IPS-20b (cell line): ENCODE results near the gene SCRT2.

ENCODE experiments used
- H3K27ac ChIP-seq: one replicate; pipeline ENCODE4 v1.5.1; 2013; ENCODE audit warnings: low read length
- H3K27me3 ChIP-seq: 2 replicates; pipeline ENCODE4 v1.6.1; 2013; ENCODE audit warnings: mild to moderate bottlenecking, low read length, inconsistent platforms; ENCODE audit not compliant: insufficient read depth
- H3K36me3 ChIP-seq: 2 replicates; pipeline ENCODE4 v1.6.1; 2013; ENCODE audit warnings: low read depth, mild to moderate bottlenecking, inconsistent platforms, low read length, moderate library complexity; ENCODE audit not compliant: insufficient read depth
- H3K4me1 ChIP-seq: 2 replicates; pipeline ENCODE4 v1.6.1; 2013; ENCODE audit warnings: mild to moderate bottlenecking, control low read depth, inconsistent platforms, low read length, moderate library complexity; ENCODE audit not compliant: insufficient read depth
- H3K4me3 ChIP-seq: 2 replicates; pipeline ENCODE4 v1.5.1; 2013; ENCODE audit warnings: mild to moderate bottlenecking, low read length, inconsistent platforms
- H3K9ac ChIP-seq: 2 replicates; pipeline ENCODE4 v1.6.1; 2013; ENCODE audit warnings: low read depth, mild to moderate bottlenecking, inconsistent platforms, low read length, moderate library complexity
- H3K9me3 ChIP-seq: 2 replicates; pipeline ENCODE4 v1.6.1; 2013; ENCODE audit warnings: mild to moderate bottlenecking, low read depth, low read length, inconsistent platforms; ENCODE audit not compliant: insufficient read depth

The SCRT2 gene

DNA sequence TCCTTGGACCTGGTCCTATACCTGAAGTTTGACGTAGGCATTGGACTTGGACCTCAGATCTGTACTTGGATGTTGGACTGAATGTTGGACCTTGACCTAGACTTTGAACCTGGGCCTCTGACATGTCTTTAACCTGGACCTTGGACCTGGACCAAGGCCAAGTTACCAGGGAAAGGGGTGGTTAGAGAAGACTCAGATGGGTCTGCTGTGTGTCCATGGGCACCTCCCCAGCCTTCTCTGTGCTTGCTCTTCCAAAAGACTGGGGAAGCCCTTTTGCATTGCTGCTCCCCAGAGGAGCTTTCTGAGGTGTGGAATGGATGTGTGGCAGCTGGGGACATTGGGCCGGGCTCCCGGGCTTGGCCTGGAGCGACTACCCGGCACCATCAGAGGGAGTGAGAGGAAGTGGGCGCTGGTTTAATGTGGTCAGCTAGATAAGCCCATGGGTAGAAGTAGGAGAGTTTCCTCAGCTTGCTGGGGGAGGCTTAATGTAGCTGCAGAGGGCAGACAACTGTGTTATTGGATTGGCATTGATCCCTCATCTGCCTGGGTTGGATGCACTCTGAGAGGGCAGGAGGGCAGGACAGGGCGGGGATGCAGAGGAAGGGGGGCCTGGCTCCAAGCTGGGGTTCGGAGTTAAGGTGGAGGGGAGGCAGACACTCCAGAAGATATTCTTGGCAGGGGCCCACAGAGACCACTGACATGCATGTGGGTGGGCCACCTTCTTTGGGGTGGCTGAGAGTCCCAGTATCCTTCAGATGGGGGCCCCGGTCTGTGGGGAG lies 4.2 kb downstream of the SCRT2 start:
- Histone ChIP-seq H3K27me3 (peaks cover 36% of the 10 kb centered on the region), H3K4me1 (peaks cover 3% of the 10 kb centered on the region; the same call in 1 of the 2 replicates), H3K27ac (no peak overlapping the region), H3K9me3 (no peaks in the 10 kb centered on the region), H3K36me3 (no peaks in the 10 kb centered on the region), H3K4me3 (no peak overlapping the region), H3K9ac (no peak overlapping the region)

DNA sequence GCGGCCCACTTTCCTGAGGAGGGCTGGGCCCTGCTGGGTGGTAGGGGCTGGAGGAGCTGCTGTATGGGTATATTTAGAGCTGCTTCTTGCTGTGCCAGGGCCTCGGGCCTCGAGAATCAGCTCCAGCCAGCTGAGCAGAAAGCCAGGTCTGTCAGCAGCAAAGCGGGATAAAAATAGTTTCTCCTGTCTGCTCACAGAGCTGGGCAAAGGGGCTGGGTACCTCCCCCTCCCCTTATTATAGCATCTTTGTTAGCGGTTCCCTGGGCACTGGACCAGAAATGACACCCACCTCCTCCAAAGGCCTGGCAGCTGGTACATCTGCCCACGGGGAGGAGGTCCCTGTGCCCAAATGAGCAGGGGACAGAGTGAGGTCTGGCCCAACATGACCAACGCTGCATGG lies 6.0 kb downstream of the SCRT2 start:
- Histone ChIP-seq H3K36me3 (no peaks in the 10 kb centered on the region), H3K9me3 (no peaks in the 10 kb centered on the region), H3K27me3 (peaks cover 38% of the 10 kb centered on the region), H3K4me3 (no peak overlapping the region), H3K27ac (no peak overlapping the region), H3K4me1 (peaks cover 15% of the 10 kb centered on the region), H3K9ac (no peak overlapping the region)

DNA sequence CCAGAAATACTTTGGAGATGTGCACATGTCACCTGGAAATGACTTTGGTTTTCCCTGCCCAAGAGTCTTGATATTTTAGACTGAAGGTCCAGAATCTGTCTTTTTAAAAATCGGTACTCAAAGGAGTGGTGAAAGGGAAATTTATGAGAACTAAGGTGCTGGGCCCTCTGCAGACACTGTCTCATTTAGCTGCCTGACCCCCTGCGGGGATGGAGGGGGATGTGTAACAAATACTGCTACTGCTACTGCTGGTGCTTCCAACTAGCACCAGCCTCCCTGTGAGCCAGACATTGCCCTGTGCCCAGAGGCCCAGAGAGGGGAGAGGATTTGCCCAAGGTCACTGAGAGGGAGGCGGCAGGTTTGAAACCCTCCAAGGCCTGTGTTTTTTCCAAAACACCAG lies 7.0 kb downstream of the SCRT2 start:
- Histone ChIP-seq H3K27me3 (peaks cover 37% of the 10 kb centered on the region), H3K27ac (no peak overlapping the region), H3K4me3 (no peak overlapping the region), H3K9ac (no peak overlapping the region), H3K9me3 (no peaks in the 10 kb centered on the region), H3K36me3 (no peaks in the 10 kb centered on the region), H3K4me1 (peaks cover 15% of the 10 kb centered on the region)

DNA sequence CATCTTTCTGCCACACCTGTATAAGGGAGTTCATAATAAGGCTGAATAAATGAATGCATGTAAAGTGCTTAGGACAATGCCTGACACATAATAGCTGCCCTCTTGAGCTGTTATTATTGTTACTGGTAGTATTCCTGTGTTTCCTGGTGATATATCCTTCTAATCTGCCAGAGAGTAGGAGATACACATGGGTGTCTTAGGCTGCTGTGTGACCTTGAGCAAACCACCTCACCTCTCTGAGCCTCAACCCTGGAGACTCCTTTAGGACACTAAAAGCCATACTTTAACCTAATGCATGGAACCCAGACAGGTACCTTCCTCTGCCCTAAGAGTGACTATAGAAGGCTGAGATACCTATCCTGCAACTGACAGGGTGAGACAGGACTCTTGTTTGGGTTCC lies 7.6 kb downstream of the SCRT2 start:
- no peak overlapping the region for H3K27ac ChIP-seq
- peaks cover 37% of the 10 kb centered on the region for H3K27me3 ChIP-seq
- H3K9ac ChIP-seq, result no peak overlapping the region
- H3K9me3 ChIP-seq, result no peaks in the 10 kb centered on the region
- H3K4me1 ChIP-seq, result peaks cover 15% of the 10 kb centered on the region
- H3K4me3 ChIP-seq, result no peak overlapping the region
- no peaks in the 10 kb centered on the region for H3K36me3 ChIP-seq

DNA sequence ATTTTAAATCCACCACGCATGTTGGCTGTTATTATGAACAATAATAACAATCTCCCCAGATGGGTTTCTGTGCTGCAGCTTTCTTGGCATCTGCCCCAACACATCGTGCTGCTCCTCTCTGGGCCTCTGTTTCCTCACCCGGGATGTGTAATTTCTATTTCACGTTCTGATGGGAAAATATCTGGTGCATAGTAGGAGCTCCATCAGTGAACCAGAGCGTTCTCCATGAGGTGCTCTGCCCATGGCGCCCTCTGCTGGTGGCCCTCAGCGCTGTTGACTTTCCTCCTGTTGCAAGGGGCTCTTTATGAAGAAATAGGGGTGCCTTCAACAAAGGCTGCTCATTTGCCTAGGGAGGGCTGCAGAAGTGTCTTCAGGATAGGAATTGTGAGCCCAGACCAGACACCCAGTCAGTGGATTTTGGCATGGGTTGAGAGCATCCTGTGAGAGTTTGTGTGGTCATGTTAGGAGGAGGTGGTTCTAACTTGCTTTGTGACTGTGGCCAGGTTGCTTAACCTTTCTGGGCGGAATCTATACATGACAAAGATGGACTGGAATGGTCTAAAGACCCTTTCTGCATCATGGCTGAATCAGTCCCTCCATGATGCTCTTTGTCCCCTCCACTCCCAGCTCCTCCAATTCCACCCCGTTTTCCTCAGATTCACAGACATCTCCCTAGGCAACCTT lies 8.1 kb downstream of the SCRT2 start:
- Histone ChIP-seq H3K27ac (no peak overlapping the region), H3K36me3 (no peaks in the 10 kb centered on the region), H3K27me3 (peaks cover 38% of the 10 kb centered on the region), H3K4me1 (peaks cover 15% of the 10 kb centered on the region), H3K9ac (no peak overlapping the region), H3K9me3 (no peaks in the 10 kb centered on the region), H3K4me3 (no peak overlapping the region)

DNA sequence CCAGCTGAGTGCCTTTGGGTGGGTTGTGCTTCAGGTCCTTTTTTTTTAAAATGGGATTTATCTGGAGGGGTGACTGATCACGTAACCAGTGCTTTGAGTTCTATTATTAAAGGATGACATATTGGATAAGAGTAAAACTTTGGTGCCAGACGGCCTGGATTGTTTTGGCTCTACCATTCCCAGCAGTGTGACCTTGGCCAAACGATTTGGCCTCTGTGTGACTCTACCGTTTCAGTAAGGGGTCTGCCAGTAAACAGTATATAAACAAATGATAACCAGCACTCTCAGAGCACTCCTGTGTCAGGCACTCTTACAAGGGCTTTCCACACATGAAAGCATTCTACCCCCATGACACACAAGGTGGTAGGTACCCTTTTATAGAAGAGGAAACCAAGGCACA lies 8.7 kb downstream of the SCRT2 start:
- Histone ChIP-seq H3K27me3 (peaks cover 45% of the 10 kb centered on the region), H3K4me3 (no peak overlapping the region), H3K36me3 (no peaks in the 10 kb centered on the region), H3K9ac (no peak overlapping the region), H3K27ac (no peak overlapping the region), H3K9me3 (no peaks in the 10 kb centered on the region), H3K4me1 (peaks cover 15% of the 10 kb centered on the region)

DNA sequence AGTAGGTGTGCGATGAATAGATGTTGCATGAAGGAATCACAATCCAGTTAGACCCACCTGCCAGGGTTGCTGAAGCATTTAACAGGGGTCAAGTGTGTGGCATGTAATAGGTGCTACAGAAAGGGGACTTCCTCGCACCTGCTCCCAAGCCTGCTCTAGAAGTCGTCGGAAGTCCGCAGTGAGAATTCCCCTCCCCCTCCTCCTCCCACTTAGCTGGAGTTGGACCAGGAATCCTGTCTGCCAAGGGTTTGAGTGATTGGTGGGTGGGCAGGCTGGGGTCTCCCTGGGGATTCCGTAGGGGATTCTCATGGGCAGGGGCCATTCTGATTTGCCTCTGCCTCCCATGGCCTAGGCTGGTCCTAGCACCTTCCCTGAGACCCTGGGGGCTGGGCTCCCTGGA lies 10.3 kb downstream of the SCRT2 start:
- Histone ChIP-seq H3K27me3 (peaks cover 59% of the 10 kb centered on the region; the same call in 1 of the 2 replicates), H3K4me1 (peaks cover 25% of the 10 kb centered on the region), H3K27ac (no peak overlapping the region), H3K4me3 (no peak overlapping the region), H3K9me3 (no peaks in the 10 kb centered on the region), H3K9ac (no peak overlapping the region), H3K36me3 (no peaks in the 10 kb centered on the region)

DNA sequence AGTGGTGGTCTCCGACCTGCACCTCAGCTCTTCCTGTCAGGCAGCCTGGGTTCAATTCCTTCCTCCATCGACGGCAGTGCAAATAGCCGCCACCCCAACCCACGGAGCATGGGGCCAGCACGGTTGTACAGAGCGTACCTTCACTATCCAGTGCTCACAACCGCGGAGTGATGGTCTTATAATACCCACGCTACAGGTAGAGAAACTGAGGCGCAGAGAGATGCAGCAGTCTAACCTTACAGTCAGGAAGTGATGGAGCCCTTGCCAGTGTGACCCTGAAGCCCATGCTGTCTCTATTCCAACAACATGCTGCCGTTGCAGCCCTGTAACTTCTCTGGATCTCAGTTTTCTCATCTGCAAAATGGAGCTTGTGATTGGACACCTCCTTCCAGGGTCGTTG lies 11.0 kb downstream of the SCRT2 start:
- H3K4me3 ChIP-seq, result no peak overlapping the region
- no peaks in the 10 kb centered on the region for H3K36me3 ChIP-seq
- H3K9me3 ChIP-seq, result no peaks in the 10 kb centered on the region
- no peak overlapping the region for H3K9ac ChIP-seq
- H3K4me1 ChIP-seq, result peaks cover 29% of the 10 kb centered on the region
- no peak overlapping the region for H3K27ac ChIP-seq
- peaks cover 59% of the 10 kb centered on the region; the same call in 1 of the 2 replicates for H3K27me3 ChIP-seq

DNA sequence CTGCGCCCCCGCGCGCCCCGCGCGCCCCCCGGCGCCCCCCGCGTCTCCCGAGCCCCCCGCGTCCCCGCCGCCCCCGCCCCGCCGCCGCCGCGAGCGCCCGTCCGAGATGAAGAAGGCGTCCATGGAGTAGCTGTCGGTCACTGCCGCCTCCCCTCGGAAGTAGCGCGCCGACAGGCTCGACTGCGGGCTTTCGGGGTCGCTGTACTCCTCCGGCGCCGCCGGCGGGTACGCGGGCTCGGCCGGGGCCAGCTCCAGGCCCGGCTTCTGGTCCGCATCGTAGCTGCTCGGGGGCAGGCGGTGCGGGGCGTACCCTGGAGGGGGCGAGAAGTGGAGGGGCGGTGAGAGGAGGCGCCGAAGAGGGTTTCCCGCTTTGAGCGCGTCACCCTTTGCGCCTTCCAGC lies 11.5 kb downstream of the SCRT2 start:
- peaks cover 59% of the 10 kb centered on the region; the same call in 1 of the 2 replicates for H3K27me3 ChIP-seq
- H3K4me1 ChIP-seq, result peaks cover 33% of the 10 kb centered on the region
- H3K4me3 ChIP-seq, result no peak overlapping the region
- no peaks in the 10 kb centered on the region for H3K9me3 ChIP-seq
- H3K9ac ChIP-seq, result no peak overlapping the region
- H3K27ac ChIP-seq, result no peak overlapping the region
- no peaks in the 10 kb centered on the region for H3K36me3 ChIP-seq

DNA sequence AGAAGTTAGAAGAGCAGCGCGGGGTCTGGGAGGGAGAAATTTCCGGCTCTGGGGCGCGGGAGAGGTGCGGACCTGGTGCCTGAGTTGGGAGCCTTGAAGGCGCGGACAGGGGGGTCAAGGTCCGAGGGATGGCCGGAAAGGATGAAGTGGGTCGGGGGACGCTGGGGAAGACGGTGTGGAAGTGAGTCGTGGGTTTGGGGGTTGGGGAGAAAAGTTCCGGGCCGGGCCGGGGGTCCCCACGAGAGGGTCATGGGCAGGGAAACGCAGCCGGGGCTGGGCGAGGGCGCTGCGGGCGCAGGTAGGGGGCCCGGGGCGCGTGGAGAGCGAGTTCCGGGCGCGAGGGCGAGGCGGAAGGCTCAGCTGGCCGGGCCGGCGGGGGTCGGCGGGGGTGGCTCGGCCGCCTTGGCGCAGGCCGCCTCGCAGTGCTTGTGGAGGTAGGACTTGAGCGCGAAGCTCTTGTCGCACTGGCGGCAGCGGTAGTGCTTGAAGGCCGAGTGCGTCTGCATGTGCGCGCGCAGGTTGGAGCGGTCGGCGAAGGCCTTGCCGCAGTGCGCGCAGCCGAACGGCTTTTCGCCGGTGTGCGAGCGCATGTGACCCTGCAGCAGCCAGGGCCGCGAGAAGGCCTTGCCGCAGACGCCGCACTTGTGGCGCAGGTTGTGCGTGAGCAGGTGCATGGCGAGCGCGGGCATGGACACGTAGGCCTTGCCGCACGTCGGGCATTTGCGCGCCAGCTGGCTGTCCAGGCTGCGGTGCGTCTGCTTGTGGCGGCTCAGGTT lies 12.1 kb downstream of the SCRT2 start:
- Histone ChIP-seq H3K4me1 (peaks cover 39% of the 10 kb centered on the region), H3K27ac (no peak overlapping the region), H3K27me3 (peaks cover 59% of the 10 kb centered on the region; the same call in 1 of the 2 replicates), H3K4me3 (no peak overlapping the region), H3K36me3 (no peaks in the 10 kb centered on the region), H3K9ac (no peak overlapping the region), H3K9me3 (no peaks in the 10 kb centered on the region)

DNA sequence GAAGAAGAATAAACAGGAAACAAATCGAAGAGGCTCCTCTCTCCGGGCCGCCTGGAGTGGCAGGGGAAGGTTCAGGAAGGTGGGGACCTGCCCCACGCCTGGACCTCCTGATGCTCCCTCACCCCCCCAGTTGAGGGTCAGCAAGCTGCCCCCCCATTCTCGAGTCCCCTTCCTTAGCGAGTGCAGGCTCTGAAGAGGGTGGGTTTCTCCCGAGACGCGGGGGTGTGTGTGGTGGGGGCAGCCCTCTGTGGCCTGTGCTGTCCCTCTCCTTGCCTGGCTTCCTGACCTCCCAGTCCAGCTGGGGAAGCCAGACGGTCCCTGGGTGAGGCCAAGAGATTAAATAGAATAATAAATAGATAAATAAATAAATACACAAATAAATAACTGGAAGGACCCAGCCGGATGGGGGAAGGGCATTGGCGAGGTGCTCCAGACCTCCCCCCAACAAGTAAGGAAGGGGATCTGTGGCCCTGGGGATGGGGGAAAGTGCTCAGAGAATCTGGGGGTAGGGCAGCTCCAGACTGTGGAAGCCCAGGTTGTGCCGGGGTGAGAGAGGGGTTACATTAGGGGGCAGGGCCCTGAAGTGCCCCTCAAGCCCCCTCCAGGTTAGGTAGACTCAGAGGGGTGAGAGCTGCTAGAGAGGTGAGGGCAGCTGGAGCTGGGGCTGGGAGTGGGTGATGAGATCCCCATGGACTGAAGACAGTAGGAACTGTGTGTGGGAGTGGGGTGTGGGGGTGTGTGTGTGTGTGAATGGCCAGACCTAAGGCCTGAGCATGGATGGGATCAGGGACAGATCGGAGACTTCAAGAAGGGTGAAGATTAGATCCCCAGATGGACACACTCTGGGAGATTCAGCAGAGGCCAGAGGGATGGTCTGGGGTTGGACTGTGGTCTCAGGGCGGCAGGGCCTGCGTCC lies 13.1 kb downstream of the SCRT2 start:
- Histone ChIP-seq H3K27me3 (peaks cover 59% of the 10 kb centered on the region; the same call in 1 of the 2 replicates), H3K4me1 (peaks cover 49% of the 10 kb centered on the region), H3K36me3 (no peaks in the 10 kb centered on the region)

More for the DNA sequence above, 13.1 kb downstream of the SCRT2 start:
- H3K4me3 ChIP-seq, result no peak overlapping the region; the same call in 1 of the 2 replicates
- no peak overlapping the region for H3K9ac ChIP-seq
- H3K27ac ChIP-seq, result no peak overlapping the region
- no peaks in the 10 kb centered on the region for H3K9me3 ChIP-seq
